ENCODE data around the gene KATNA1. TPM values are rescaled to one million over a fixed set of nuclear protein-coding genes. Genes with fewer than 3 reads are reported as not detected.

Gene KATNA1
- polyA plus RNA-seq (2013) = 14.8 and 15.5 TPM in 2 replicates

DNA sequence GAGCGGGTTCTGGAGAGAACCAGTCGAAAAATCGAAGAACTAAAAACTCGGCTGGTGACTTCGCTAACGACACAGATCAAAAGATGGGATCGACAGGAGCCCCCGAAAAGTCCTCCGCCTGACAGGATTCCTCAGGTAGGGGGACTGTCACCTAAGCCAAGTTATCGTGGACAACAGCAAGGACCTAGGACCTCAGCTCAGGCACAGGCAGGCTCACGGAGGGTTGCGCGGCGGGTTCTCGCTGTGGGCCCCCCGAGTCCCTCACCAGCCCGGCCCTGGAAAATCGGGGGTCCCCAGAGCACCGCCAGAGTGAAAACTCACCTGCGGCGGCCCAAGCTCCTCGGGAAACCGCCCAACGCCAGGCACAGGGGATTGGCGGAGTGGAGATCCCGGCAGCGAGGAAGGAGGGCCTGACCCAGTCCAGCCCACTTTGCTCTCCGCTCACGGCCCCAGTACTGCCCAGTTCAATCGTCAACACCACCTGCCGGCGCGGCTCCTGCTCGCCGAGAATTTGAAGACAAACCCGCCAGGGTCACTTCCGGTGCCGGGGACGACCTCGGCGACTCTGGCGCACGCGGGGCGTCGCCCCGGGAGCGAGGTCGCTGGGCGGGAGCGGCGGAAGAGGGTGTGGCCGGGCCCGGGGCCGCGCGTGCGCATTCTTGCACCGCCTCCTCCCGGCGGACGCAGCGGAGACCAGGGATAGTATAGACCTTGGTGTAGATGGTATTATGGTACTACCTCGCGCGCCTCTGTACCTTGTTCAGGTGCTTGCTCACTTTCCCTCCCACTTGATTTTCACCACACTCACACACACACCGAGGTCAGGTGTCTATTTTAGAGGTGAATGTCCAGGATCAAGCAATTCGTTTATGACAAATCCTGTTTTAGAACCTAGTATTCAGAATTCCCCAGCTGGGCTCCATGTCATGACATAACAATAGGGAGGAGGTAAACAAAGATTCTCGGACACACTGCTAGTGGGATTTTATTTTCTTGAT is at the start of gene KATNA1:
TSS of gene KATNA1 (minus strand) at position 567 of the 998 bp plus-strand sequence. CDS start 10,167 bp downstream, outside the sequence.
- H4K8ac ChIP-seq (ENCODE audit: low read depth, low read length) = peak within 1 kb of the TSS; percentile 84
- no peak within 1 kb of the TSS for H3K23ac ChIP-seq (ENCODE audit: low read length)

GRCh38 chr6:149698175-149698574 is 49.7 kb upstream of the KATNA1 start:
- no peak overlapping the region for H4K8ac ChIP-seq (ENCODE audit: low read depth, low read length)
- no peak overlapping the region for H3K4me2 ChIP-seq (ENCODE audit: low read length)
- no peak overlapping the region for H3K14ac ChIP-seq (ENCODE audit: low read length)
- no peaks in the 10 kb centered on the region for H3K4me1 ChIP-seq (ENCODE audit: control insufficient read depth in 1 of 2, insufficient read depth in 2 of 2, low read length in 2 of 2)
- no peaks in the 10 kb centered on the region for H3K9me3 ChIP-seq (ENCODE audit: insufficient read depth, low read depth, low read length)
- H2BK12ac ChIP-seq (ENCODE audit: low read length) = no peak overlapping the region
- no peak for DNase-seq
- H3K36me3 ChIP-seq (ENCODE audit: control insufficient read depth in 1 of 2, insufficient read depth in 2 of 2, low read length in 2 of 2) = peaks cover 11 to 12% of the 10 kb centered on the region in 2 experiments
- no peak overlapping the region for H2AFZ ChIP-seq (ENCODE audit: insufficient read depth, low read length, poor library complexity)
- no peak overlapping the region for H3K27ac ChIP-seq (ENCODE audit: low read depth, low read length)
- no peaks in the 10 kb centered on the region for H3K27me3 ChIP-seq (ENCODE audit: insufficient read depth, low read length)
- no peaks in the 10 kb centered on the region for H3K79me1 ChIP-seq (ENCODE audit: low read length)
- no peak overlapping the region for H3K4me3 ChIP-seq (ENCODE audit: low read depth, low read length)
- no peak overlapping the region for H4K91ac ChIP-seq (ENCODE audit: low read depth, low read length)
- H3K23ac ChIP-seq (ENCODE audit: low read length) = no peak overlapping the region
- H2BK120ac ChIP-seq (ENCODE audit: insufficient read depth, low read length, poor library complexity) = no peak overlapping the region
- peak overlapping the region; percentile 54 for H4K12ac ChIP-seq (ENCODE audit: low read depth, low read length)
- no CpG with 5 or more reads among the region's 2 CpGs for WGBS (ENCODE audit: extremely low coverage, insufficient coverage, insufficient read length)
- H3K79me2 ChIP-seq (ENCODE audit: control insufficient read depth, insufficient read depth, low read length, poor library complexity) = no peaks in the 10 kb centered on the region
- H2AK5ac ChIP-seq (ENCODE audit: low read length) = no peak overlapping the region
- no peak overlapping the region for H3K18ac ChIP-seq (ENCODE audit: low read length)
- no peak overlapping the region for H3K9ac ChIP-seq (ENCODE audit: low read length)
- no peak overlapping the region for H2BK5ac ChIP-seq (ENCODE audit: low read depth, low read length, poor library complexity)
- H3K4ac ChIP-seq (ENCODE audit: low read depth, low read length) = no peak overlapping the region

More for the DNA sequence above, at the start of gene KATNA1:
- Histone ChIP-seq H3K27ac (ENCODE audit: low read depth, low read length) (peak within 1 kb of the TSS; percentile 71), H3K4me3 (ENCODE audit: low read depth, low read length) (peak within 1 kb of the TSS; percentile 75), H3K9ac (ENCODE audit: low read length) (peak within 1 kb of the TSS; percentile 36), H2BK120ac (ENCODE audit: insufficient read depth, low read length, poor library complexity) (peak within 1 kb of the TSS; percentile 41), H3K4me1 (ENCODE audit: control insufficient read depth in 1 of 2, insufficient read depth in 2 of 2, low read length in 2 of 2) (no peaks in the 10 kb centered on the region), H3K4ac (ENCODE audit: low read depth, low read length) (peak within 1 kb of the TSS; percentile 20), H4K12ac (ENCODE audit: low read depth, low read length) (peak within 1 kb of the TSS; percentile 73), H2BK12ac (ENCODE audit: low read length) (peak within 1 kb of the TSS; percentile 23), H3K18ac (ENCODE audit: low read length) (peak within 1 kb of the TSS; percentile 33), H3K79me1 (ENCODE audit: low read length) (peaks cover 5% of the 10 kb centered on the region), H3K27me3 (ENCODE audit: insufficient read depth, low read length) (no peaks in the 10 kb centered on the region), H3K4me2 (ENCODE audit: low read length) (peak within 1 kb of the TSS; percentile 70), H3K14ac (ENCODE audit: low read length) (peak within 1 kb of the TSS; percentile 76), H2AFZ (ENCODE audit: insufficient read depth, low read length, poor library complexity) (peak within 1 kb of the TSS; percentile 97), H3K36me3 (ENCODE audit: control insufficient read depth in 1 of 2, insufficient read depth in 2 of 2, low read length in 2 of 2) (no peaks in the 10 kb centered on the region), H4K91ac (ENCODE audit: low read depth, low read length) (peak within 1 kb of the TSS; percentile 66), H3K79me2 (ENCODE audit: control insufficient read depth, insufficient read depth, low read length, poor library complexity) (peaks cover 5% of the 10 kb centered on the region), H2BK5ac (ENCODE audit: low read depth, low read length, poor library complexity) (peak within 1 kb of the TSS; percentile 64), H3K9me3 (ENCODE audit: insufficient read depth, low read depth, low read length) (no peaks in the 10 kb centered on the region), H2AK5ac (ENCODE audit: low read length) (no peak within 1 kb of the TSS)
- peak; percentile 88 to 93 for DNase-seq
- no CpG with 5 or more reads among the region's 69 CpGs for WGBS (ENCODE audit: extremely low coverage, insufficient coverage, insufficient read length)

DNA sequence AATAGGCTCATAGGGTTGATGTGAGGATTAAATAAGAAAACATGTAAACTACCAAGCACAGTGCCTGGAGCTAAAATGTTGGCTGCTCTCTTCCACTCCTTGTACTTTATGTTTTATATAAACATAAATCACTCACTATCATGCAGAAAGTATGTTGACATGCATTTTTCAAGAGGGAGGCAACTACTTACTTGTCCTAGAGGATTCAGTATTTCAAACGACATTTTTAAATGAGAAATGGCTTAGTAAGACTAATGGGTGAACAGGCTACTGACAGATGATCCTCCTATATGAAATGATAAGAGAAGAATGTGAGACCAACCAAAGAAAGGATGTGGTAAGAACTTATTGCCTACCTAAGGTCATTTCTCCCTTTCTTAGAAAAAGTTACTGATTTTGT is 48.4 kb upstream of the KATNA1 start:
- DNase-seq = no peak
- no peak overlapping the region for H3K23ac ChIP-seq (ENCODE audit: low read length)
- H2BK12ac ChIP-seq (ENCODE audit: low read length) = no peak overlapping the region
- no peak overlapping the region for H2BK120ac ChIP-seq (ENCODE audit: insufficient read depth, low read length, poor library complexity)
- H4K12ac ChIP-seq (ENCODE audit: low read depth, low read length) = no peak overlapping the region
- H3K9ac ChIP-seq (ENCODE audit: low read length) = no peak overlapping the region
- no peaks in the 10 kb centered on the region for H3K9me3 ChIP-seq (ENCODE audit: insufficient read depth, low read depth, low read length)
- no peaks in the 10 kb centered on the region for H3K79me1 ChIP-seq (ENCODE audit: low read length)
- no peak overlapping the region for H3K14ac ChIP-seq (ENCODE audit: low read length)
- no CpG with 5 or more reads among the region's 1 CpG for WGBS (ENCODE audit: extremely low coverage, insufficient coverage, insufficient read length)
- no peaks in the 10 kb centered on the region for H3K27me3 ChIP-seq (ENCODE audit: insufficient read depth, low read length)
- no peak overlapping the region for H3K4ac ChIP-seq (ENCODE audit: low read depth, low read length)
- H3K4me2 ChIP-seq (ENCODE audit: low read length) = no peak overlapping the region
- H3K4me1 ChIP-seq (ENCODE audit: control insufficient read depth in 1 of 2, insufficient read depth in 2 of 2, low read length in 2 of 2) = no peaks in the 10 kb centered on the region
- no peak overlapping the region for H3K27ac ChIP-seq (ENCODE audit: low read depth, low read length)
- H3K18ac ChIP-seq (ENCODE audit: low read length) = no peak overlapping the region
- H2AFZ ChIP-seq (ENCODE audit: insufficient read depth, low read length, poor library complexity) = no peak overlapping the region
- H4K91ac ChIP-seq (ENCODE audit: low read depth, low read length) = no peak overlapping the region
- H2AK5ac ChIP-seq (ENCODE audit: low read length) = no peak overlapping the region
- H3K36me3 ChIP-seq (ENCODE audit: control insufficient read depth in 1 of 2, insufficient read depth in 2 of 2, low read length in 2 of 2) = peaks cover 17 to 18% of the 10 kb centered on the region in 2 experiments
- H3K79me2 ChIP-seq (ENCODE audit: control insufficient read depth, insufficient read depth, low read length, poor library complexity) = no peaks in the 10 kb centered on the region
- H4K8ac ChIP-seq (ENCODE audit: low read depth, low read length) = no peak overlapping the region
- H3K4me3 ChIP-seq (ENCODE audit: low read depth, low read length) = no peak overlapping the region
- no peak overlapping the region for H2BK5ac ChIP-seq (ENCODE audit: low read depth, low read length, poor library complexity)

DNA sequence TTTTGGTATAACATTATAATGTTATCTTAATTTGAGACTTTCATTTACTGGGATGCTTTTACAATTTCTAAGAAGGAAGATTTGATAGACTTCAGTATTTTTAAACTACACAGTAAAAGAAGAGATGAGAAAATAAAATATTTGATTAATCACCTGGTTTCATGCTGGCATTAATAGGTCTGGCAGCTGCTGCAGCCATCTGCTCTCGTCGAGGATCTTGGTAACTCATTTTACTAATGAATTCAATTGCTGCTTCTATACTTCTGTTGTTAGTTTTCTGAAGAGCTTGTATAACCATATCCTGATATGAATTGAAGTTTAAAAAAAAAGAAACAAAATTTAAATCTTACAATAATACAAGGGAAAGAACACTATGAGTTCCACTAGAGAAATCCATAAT is 46.4 kb upstream of the KATNA1 start:
- H4K8ac ChIP-seq (ENCODE audit: low read depth, low read length) = no peak overlapping the region
- no peaks in the 10 kb centered on the region for H3K79me1 ChIP-seq (ENCODE audit: low read length)
- no peak overlapping the region for H3K14ac ChIP-seq (ENCODE audit: low read length)
- H3K23ac ChIP-seq (ENCODE audit: low read length) = no peak overlapping the region
- no peak overlapping the region for H4K91ac ChIP-seq (ENCODE audit: low read depth, low read length)
- no peak overlapping the region for H3K4me3 ChIP-seq (ENCODE audit: low read depth, low read length)
- no peak overlapping the region for H2BK5ac ChIP-seq (ENCODE audit: low read depth, low read length, poor library complexity)
- H4K12ac ChIP-seq (ENCODE audit: low read depth, low read length) = no peak overlapping the region
- DNase-seq = no peak
- no peaks in the 10 kb centered on the region for H3K79me2 ChIP-seq (ENCODE audit: control insufficient read depth, insufficient read depth, low read length, poor library complexity)
- no peaks in the 10 kb centered on the region for H3K9me3 ChIP-seq (ENCODE audit: insufficient read depth, low read depth, low read length)
- H3K18ac ChIP-seq (ENCODE audit: low read length) = no peak overlapping the region
- H2AK5ac ChIP-seq (ENCODE audit: low read length) = no peak overlapping the region
- no peak overlapping the region for H3K4ac ChIP-seq (ENCODE audit: low read depth, low read length)
- no peaks in the 10 kb centered on the region for H3K4me1 ChIP-seq (ENCODE audit: control insufficient read depth in 1 of 2, insufficient read depth in 2 of 2, low read length in 2 of 2)
- H3K4me2 ChIP-seq (ENCODE audit: low read length) = no peak overlapping the region
- H2BK12ac ChIP-seq (ENCODE audit: low read length) = no peak overlapping the region
- no CpG with 5 or more reads among the region's 2 CpGs for WGBS (ENCODE audit: extremely low coverage, insufficient coverage, insufficient read length)
- no peak overlapping the region for H2BK120ac ChIP-seq (ENCODE audit: insufficient read depth, low read length, poor library complexity)
- peaks cover 19 to 22% of the 10 kb centered on the region in 2 experiments for H3K36me3 ChIP-seq (ENCODE audit: control insufficient read depth in 1 of 2, insufficient read depth in 2 of 2, low read length in 2 of 2)
- no peak overlapping the region for H3K27ac ChIP-seq (ENCODE audit: low read depth, low read length)
- H3K9ac ChIP-seq (ENCODE audit: low read length) = no peak overlapping the region
- no peaks in the 10 kb centered on the region for H3K27me3 ChIP-seq (ENCODE audit: insufficient read depth, low read length)
- no peak overlapping the region for H2AFZ ChIP-seq (ENCODE audit: insufficient read depth, low read length, poor library complexity)

Data from trophoblast cell (in vitro differentiated cells and primary cell).